A673 (cell line): ENCODE results near the gene IQCE. TPM values are rescaled to one million over a fixed set of nuclear protein-coding genes. Genes with fewer than 3 reads are reported as not detected.

Source experiments
- BruUV-seq: library from RNA; stranded (reverse); fragments of 400-500 nt; replicated peaks from 2 replicates; lab custom pipeline; 2021; lab: Mats Ljungman, UMichigan
- CTCF ChIA-PET: fragments of 300-600 bp; sonication (Branson Sonifier 250); formaldehyde crosslinking; loops from one replicate; lab custom pipeline; 2022; ENCODE audit warnings: antibody characterized with exemption; lab: Charles Lee
- POLR2A ChIA-PET: fragments of 300-600 bp; sonication (Branson Sonifier 250); formaldehyde crosslinking; loops from one replicate; lab custom pipeline; 2022; ENCODE audit warnings: antibody characterized with exemption; ENCODE audit not compliant: low non-redundant PET; lab: Charles Lee
- DNase-seq: peaks from one replicate; pipeline ENCODE4 v3.0.0-alpha.2; 2015; ENCODE audit warnings: low spot score
- H3K27ac ChIP-seq: fragments of 200-600 bp; sonication (generic); 2 replicates; pipeline ENCODE4 v1.5.1; 2016; ENCODE audit warnings: mixed run types, low read depth, mild to moderate bottlenecking, mixed read lengths, antibody characterized with exemption, low read length; ENCODE audit not compliant: poor library complexity, severe bottlenecking
- H3K27me3 ChIP-seq: fragments of 200-600 bp; sonication (generic); replicated peaks from 2 replicates; pipeline ENCODE4 v1.6.1; 2017; ENCODE audit warnings: mixed run types, low read depth, mild to moderate bottlenecking, mixed read lengths, antibody characterized with exemption, low read length; ENCODE audit not compliant: insufficient read depth, poor library complexity
- H3K36me3 ChIP-seq: fragments of 200-600 bp; sonication (generic); 2 replicates; pipeline ENCODE4 v1.6.1; 2016; ENCODE audit warnings: mixed run types, mild to moderate bottlenecking, mixed read lengths, antibody characterized with exemption, low read length; ENCODE audit not compliant: insufficient read depth, poor library complexity, severe bottlenecking
- H3K4me1 ChIP-seq: fragments of 200-600 bp; sonication (generic); 2 replicates; pipeline ENCODE4 v1.6.1; 2017; ENCODE audit warnings: mixed run types, mild to moderate bottlenecking, mixed read lengths, antibody characterized with exemption, low read length; ENCODE audit not compliant: insufficient read depth, poor library complexity, severe bottlenecking
- H3K4me3 ChIP-seq: fragments of 200-600 bp; sonication (generic); 2 replicates; pipeline ENCODE4 v1.5.1; 2016; ENCODE audit warnings: low read depth, mixed run types, mild to moderate bottlenecking, mixed read lengths, low read length; ENCODE audit not compliant: poor library complexity, severe bottlenecking
- H3K9me3 ChIP-seq: fragments of 200-600 bp; sonication (generic); 2 replicates; pipeline ENCODE4 v1.6.1; 2016; ENCODE audit warnings: mixed run types, low read depth, mild to moderate bottlenecking, mixed read lengths, antibody characterized with exemption, low read length; ENCODE audit not compliant: poor library complexity, severe bottlenecking
- CTCF ChIP-seq: fragments of 300-800, 200-600 bp; sonication (generic); conservative IDR thresholded peaks from 2 replicates; pipeline ENCODE4 v1.5.1; 2017; ENCODE audit warnings: low read depth, mild to moderate bottlenecking, antibody characterized with exemption, low read length, moderate library complexity, mixed read lengths
- EZH2 ChIP-seq: fragments of 200-600 bp; sonication (generic); IDR thresholded peaks from 2 replicates; pipeline ENCODE4 v1.6.1; 2017; ENCODE audit warnings: borderline replicate concordance, low read depth, mild to moderate bottlenecking, mixed read lengths, antibody characterized with exemption, low read length; ENCODE audit not compliant: poor library complexity, severe bottlenecking
- intact Hi-C: fragments of 100-400 bp; cut with micrococcal nuclease; formaldehyde crosslinking; loops from one replicate; pipeline ENCODE4 v1.10.0; 2022; ENCODE audit not compliant: unreplicated experiment
- total RNA-seq: library from RNA; stranded (reverse); gene quantifications from 2 replicates; pipeline ENCODE4 v1.2.3, GENCODE V29; 2021

The IQCE gene
- total RNA-seq, 1 experiment from 2014 or later, result 35.4 TPM

GRCh38 chr7:2624293-2624886, 65.6 kb downstream of the IQCE start:
- TF ChIP-seq CTCF (no peak), EZH2 (no peak)
- Histone ChIP-seq H3K9me3 (no peaks in the 10 kb centered on the region), H3K27me3 (no peaks in the 10 kb centered on the region), H3K27ac (no peak overlapping the region), H3K4me1 (no peaks in the 10 kb centered on the region), H3K4me3 (no peak overlapping the region), H3K36me3 (no peaks in the 10 kb centered on the region)
- intact Hi-C loops, result no loop called here
- no peak for DNase-seq
- no TSS peak for BruUV-seq
- ChIA-PET POLR2A (interaction anchor here (0.6 kb wide), 1 partner anchor 1714 kb away, joined by 3 read pairs; no protein-coding TSS in a partner anchor), CTCF (no interaction called here)

- no TSS peak for BruUV-seq
- H3K9me3 ChIP-seq, result no peaks in the 10 kb centered on the region
- ChIA-PET CTCF (no interaction called here), POLR2A (no interaction called here)
- no peak for DNase-seq
- no peak for TF ChIP-seq CTCF
- no peak for TF ChIP-seq EZH2
- H3K27me3 ChIP-seq, result no peaks in the 10 kb centered on the region
- H3K27ac ChIP-seq, result no peak overlapping the region
- no peaks in the 10 kb centered on the region for H3K36me3 ChIP-seq
- intact Hi-C loops, result no loop called here
- H3K4me1 ChIP-seq, result peaks cover 4% of the 10 kb centered on the region
- H3K4me3 ChIP-seq, result no peak overlapping the region
Measured at GRCh38 chr7:2626498-2627117, 67.8 kb downstream of the IQCE start.

- intact Hi-C loops, result no loop called here
- BruUV-seq, result no TSS peak
- Histone ChIP-seq H3K9me3 (no peaks in the 10 kb centered on the region), H3K4me1 (peaks cover 4% of the 10 kb centered on the region), H3K27me3 (no peaks in the 10 kb centered on the region), H3K4me3 (no peak overlapping the region), H3K27ac (no peak overlapping the region), H3K36me3 (peaks cover 2% of the 10 kb centered on the region)
- DNase-seq, result no peak
- ChIA-PET CTCF (no interaction called here), POLR2A (no interaction called here)
- no peak for TF ChIP-seq CTCF
- no peak for TF ChIP-seq EZH2
Measured at GRCh38 chr7:2627258-2628129, 68.7 kb downstream of the IQCE start.
